ENCODE measurements around the gene MAP3K14.

MAP3K14 gene

GRCh38 chr17:45316434-45317110 lies at the start of gene MAP3K14:
Gene MAP3K14 (minus strand): TSS chr17:45317020. CDS start chr17:45290745, 26,275 bp downstream.
- H3K36me3 Mint-ChIP-seq (ENCODE audit: low read depth), result no peaks in the 10 kb centered on the region
- peak within 1 kb of the TSS; percentile 90 for H3K4me3 Mint-ChIP-seq
- DNase-seq, result peak; percentile 85
- H3K4me1 Mint-ChIP-seq, result peaks cover 84% of the 10 kb centered on the region
- H3K27me3 Mint-ChIP-seq (ENCODE audit: low read depth, poor library complexity), result peaks cover 7% of the 10 kb centered on the region
- H3K27ac Mint-ChIP-seq, result peak within 1 kb of the TSS; percentile 93
- H3K9me3 Mint-ChIP-seq, result no peaks in the 10 kb centered on the region
- TF ChIP-seq CTCF (IDR thresholded peaks at IDR 0.05), result no peak

GRCh38 chr17:45366049-45366448 lies 49.2 kb upstream of the MAP3K14 start:
- no peak for DNase-seq
- no peak for TF ChIP-seq CTCF (IDR thresholded peaks at IDR 0.05)
- Mint-ChIP-seq H3K4me1 (peaks cover 26% of the 10 kb centered on the region), H3K27me3 (ENCODE audit: low read depth, poor library complexity) (peaks cover 43% of the 10 kb centered on the region), H3K9me3 (peaks cover 8% of the 10 kb centered on the region), H3K4me3 (no peak overlapping the region), H3K27ac (peak overlapping the region; percentile 38), H3K36me3 (ENCODE audit: low read depth) (no peaks in the 10 kb centered on the region)

GRCh38 chr17:45364531-45365390 lies 47.9 kb upstream of the MAP3K14 start:
- Mint-ChIP-seq H3K27me3 (ENCODE audit: low read depth, poor library complexity) (peaks cover 37% of the 10 kb centered on the region), H3K36me3 (ENCODE audit: low read depth) (no peaks in the 10 kb centered on the region), H3K4me1 (peaks cover 21% of the 10 kb centered on the region), H3K4me3 (no peak overlapping the region), H3K9me3 (peaks cover 8% of the 10 kb centered on the region), H3K27ac (peak overlapping the region; percentile 36)
- DNase-seq, result peak; percentile 17
- no peak for TF ChIP-seq CTCF (IDR thresholded peaks at IDR 0.05)

GRCh38 chr17:45363498-45363897 lies 46.7 kb upstream of the MAP3K14 start:
- no peak for TF ChIP-seq CTCF (IDR thresholded peaks at IDR 0.05)
- Mint-ChIP-seq H3K4me3 (no peak overlapping the region), H3K4me1 (peaks cover 21% of the 10 kb centered on the region), H3K27me3 (ENCODE audit: low read depth, poor library complexity) (peaks cover 31% of the 10 kb centered on the region), H3K27ac (no peak overlapping the region), H3K36me3 (ENCODE audit: low read depth) (no peaks in the 10 kb centered on the region), H3K9me3 (peaks cover 8% of the 10 kb centered on the region)
- no peak for DNase-seq

- peaks cover 8% of the 10 kb centered on the region for H3K9me3 Mint-ChIP-seq
- DNase-seq, result no peak
- peaks cover 35% of the 10 kb centered on the region for H3K27me3 Mint-ChIP-seq (ENCODE audit: low read depth, poor library complexity)
- no peak for TF ChIP-seq CTCF (IDR thresholded peaks at IDR 0.05)
- no peaks in the 10 kb centered on the region for H3K36me3 Mint-ChIP-seq (ENCODE audit: low read depth)
- H3K4me1 Mint-ChIP-seq, result peaks cover 17% of the 10 kb centered on the region
- no peak overlapping the region for H3K4me3 Mint-ChIP-seq
- no peak overlapping the region for H3K27ac Mint-ChIP-seq
These were observed 45.2 kb upstream of the MAP3K14 start for GRCh38 chr17:45361976-45362375.
